Fibroblast of villous mesenchyme (primary cell): ENCODE data around the gene TAGLN2. TPM values are rescaled to one million over a fixed set of nuclear protein-coding genes. Genes with fewer than 3 reads are reported as not detected.

Source experiments
- DNase-seq: peaks from one replicate; pipeline ENCODE4 v3.0.0-alpha.2; 2010; ENCODE audit warnings: low read depth
- H3K4me3 ChIP-seq: 2 replicates; pipeline ENCODE4 v1.5.1; 2011; ENCODE audit warnings: low read depth, mild to moderate bottlenecking, low read length
- total RNA-seq: library from RNA; depleted of rRNA; stranded (reverse); fragments of >200 nt; gene quantifications from 2 replicates; pipeline ENCODE4 v1.2.3, GENCODE V29; 2012
- TF ChIP-seq, protein P1 (sequence below): IDR thresholded peaks from 2 replicates; pipeline ENCODE4 v1.5.1; 2012; ENCODE audit warnings: low read depth, mild to moderate bottlenecking, low read length; ENCODE audit not compliant: insufficient read depth

The TAGLN2 gene
- total RNA-seq, 1 donor: 167 TPM

DNA sequence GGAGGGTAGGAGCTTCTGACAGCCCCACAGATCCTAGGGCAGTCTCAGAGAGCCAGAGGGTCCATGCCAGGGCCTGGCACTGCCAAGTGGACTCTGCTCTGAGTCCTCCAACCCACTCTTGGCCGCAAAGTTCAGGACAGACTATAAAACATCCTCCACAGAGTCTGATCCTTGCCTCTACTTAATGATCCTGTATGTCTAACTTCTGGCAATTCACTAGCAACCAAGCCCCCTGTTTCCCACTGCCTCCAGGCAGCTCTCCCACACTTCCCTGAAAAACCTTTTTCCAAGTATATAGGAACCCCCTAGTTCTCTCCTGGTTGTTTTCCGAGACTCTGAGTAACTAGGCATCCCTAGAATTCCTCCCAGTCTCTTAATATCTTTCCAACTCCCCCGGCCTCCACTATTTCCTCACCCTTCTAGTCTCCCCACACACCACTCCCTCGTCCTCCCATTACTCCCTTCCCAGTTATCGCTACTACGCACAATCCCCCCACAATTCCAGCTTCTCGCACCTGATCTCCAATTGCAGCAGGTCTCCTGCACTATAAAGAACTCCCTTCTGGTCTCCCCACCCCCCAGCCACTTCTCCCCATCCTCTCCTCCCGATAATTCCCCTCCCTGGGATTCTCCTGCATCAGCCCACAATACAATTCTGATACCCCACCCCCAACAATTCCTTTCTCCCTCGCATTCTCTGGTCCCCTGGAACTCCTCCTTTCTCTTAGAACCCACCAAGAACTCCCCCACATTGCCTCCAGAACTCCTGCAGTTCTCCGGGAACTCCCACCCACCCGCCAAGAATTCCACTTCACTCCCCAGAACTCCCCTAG lies 19.5 kb upstream of the TAGLN2 start:
- DNase-seq: no peak

DNA sequence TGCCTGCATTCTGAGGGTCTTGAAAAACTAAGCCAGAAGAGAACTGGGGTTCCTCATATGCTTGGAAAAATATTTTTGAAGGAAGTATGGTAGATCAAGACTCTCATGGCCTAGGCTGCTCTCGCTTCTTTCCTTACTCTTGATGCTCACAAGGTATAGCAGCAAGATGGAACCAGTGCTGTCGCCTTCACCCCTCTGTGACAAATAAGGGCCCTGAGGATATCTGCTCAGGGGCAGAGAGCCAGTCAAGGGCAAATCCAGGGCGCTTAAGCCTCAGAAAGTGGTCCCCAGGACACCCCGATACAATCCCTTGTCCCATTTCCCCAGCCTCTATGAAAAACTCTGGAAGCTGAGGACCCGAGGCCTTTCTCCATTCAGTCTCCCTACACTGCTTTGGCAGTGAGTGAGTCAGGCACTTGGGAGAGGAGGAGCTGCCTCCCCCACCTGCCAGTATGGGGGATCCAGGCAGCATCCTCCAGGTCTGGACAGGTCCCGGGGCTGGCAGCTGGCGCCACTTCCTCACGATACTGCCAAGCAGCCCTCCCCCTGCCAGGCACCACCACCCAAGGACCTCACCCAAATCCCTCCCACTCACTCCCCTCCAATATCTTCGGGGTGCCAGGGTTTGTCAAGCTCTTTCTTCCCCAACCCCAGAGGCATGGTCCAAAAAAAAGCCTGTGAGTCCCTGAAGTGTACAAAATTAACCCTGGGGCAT lies 18.8 kb upstream of the TAGLN2 start:
- no peak overlapping the region for H3K4me3 ChIP-seq
- TF ChIP-seq, protein P1, sequence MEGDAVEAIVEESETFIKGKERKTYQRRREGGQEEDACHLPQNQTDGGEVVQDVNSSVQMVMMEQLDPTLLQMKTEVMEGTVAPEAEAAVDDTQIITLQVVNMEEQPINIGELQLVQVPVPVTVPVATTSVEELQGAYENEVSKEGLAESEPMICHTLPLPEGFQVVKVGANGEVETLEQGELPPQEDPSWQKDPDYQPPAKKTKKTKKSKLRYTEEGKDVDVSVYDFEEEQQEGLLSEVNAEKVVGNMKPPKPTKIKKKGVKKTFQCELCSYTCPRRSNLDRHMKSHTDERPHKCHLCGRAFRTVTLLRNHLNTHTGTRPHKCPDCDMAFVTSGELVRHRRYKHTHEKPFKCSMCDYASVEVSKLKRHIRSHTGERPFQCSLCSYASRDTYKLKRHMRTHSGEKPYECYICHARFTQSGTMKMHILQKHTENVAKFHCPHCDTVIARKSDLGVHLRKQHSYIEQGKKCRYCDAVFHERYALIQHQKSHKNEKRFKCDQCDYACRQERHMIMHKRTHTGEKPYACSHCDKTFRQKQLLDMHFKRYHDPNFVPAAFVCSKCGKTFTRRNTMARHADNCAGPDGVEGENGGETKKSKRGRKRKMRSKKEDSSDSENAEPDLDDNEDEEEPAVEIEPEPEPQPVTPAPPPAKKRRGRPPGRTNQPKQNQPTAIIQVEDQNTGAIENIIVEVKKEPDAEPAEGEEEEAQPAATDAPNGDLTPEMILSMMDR: no peak
- no peak for DNase-seq

More for the DNA sequence above, 19.5 kb upstream of the TAGLN2 start:
- TF ChIP-seq, protein P1: no peak
- H3K4me3 ChIP-seq: peak overlapping the region; percentile 33

DNA sequence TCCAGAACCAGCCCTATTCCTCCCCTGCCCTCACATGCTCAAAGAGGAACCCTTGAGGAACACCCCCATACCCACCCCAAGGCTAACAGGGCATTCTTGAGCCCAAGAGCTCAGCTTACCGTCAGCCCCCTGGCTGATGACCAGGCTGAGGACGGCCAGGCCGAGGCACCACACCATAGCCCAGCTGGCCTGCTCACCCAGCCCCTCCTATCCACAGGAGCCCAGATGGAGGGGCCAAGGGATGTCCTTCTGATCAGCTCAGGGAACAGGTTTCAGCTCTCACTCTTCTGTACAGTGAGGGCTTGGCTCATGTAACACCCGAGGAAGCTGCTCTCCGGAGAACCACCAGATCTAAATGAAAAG lies 18.0 kb upstream of the TAGLN2 start:
- no peak for DNase-seq
- no peak overlapping the region for H3K4me3 ChIP-seq
- TF ChIP-seq, protein P1: no peak

DNA sequence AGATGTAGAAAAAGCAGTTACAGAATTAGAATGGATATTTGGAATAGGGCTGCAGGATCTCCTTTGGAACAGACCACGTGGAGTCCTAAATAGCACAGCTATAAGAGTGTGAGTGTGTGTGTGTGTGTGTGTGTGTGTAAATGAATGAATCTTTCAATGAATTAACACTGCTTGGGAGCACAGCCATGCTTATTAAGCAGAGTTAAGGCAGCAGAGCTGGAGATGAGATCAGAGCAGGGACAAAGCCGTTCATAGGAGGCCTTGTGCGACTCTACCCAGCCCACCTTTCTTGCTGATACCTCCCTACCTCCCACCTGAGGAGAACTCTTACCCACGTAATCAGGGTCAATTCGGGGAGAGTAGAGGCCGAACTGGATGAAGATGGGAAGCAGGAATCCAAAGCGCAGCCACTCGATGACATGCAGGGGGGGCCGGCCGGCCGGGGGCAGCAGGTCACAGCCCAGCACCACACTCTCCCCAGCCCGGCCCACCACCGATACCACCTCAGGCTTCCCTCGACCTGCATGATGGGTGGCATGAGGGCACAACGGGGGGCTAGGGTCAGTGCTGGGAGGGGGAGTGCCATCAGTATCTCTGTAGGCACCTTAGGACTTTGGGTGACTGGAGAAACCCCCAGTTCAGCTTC lies 17.4 kb upstream of the TAGLN2 start:
- DNase-seq: no peak
- TF ChIP-seq, protein P1: no peak
- H3K4me3 ChIP-seq: no peak overlapping the region

DNA sequence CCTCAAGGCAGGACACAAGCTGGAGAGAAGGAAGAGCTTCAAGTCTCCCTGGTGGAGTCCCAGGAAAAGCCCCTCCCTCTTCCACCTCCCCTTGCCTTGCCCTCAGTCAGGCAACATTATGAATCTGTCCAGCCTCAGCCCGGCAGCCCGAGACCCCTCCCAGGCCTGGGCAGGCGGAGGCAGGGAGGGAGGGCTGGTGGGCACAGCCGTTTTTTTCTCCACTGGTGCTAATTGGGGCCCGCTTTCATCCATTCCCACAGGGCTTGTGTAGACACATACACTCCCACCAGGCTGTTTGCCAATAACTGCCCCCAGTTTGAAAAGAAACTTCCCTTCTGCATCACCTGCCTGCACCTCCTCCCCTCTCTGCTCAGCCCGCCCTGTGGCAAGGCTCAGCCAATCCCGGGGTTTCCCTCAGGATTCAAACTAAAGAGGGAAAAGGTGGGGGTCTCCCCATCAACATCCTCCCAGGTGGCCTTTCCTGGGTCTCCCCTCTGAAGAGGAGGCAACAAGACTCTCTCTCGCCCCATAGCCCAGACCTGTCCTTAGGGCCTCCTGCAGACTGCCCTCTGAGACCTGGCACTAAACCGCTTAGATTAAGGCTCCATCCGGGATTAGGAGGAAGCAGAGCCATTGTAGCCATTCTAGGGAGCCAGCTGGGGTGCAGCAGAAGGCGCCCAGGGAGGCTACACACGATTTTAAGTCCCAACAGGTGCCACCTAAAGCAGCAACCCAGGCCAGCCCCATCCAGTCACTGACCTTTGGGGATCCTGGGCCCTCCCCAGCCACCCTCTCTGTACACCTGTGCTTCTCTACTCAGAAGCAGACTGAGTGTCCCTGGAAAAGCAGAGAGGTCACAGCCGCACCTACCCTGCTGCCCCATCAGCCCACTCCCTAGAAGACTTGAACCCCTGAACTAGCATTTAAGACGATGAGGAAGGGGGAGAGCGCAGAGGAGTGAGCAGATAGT lies 16.6 kb upstream of the TAGLN2 start:
- H3K4me3 ChIP-seq: no peak overlapping the region
- TF ChIP-seq, protein P1: no peak
- DNase-seq: no peak

DNA sequence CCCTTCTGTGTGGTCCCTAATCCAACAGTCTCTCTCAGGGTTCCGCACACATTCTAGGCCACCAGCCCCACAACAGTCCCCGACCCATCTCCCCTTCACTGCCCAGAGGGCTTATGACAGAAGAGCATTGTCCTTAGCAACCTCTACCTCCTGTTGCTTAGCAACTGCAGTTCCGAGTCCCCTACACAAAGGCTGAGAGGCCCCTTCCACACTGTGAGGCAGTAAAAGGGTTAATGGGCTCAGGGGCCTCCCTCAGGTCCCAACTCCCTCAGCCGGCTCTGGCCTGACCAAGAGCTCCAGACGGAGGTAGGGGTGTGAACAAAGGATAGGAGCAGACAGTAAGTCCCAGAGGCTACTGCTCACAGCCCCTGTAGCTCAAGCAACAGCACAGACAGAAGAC lies 15.8 kb upstream of the TAGLN2 start:
- no peak overlapping the region for H3K4me3 ChIP-seq
- no peak for DNase-seq
- TF ChIP-seq, protein P1: no peak
